ENCODE data around the gene PTPRA.

- no peak for TF ChIP-seq CTCF (IDR thresholded peaks at IDR 0.05)
- TF ChIP-seq POLR2A (IDR thresholded peaks at IDR 0.05), result no peak
These were observed 29.5 kb downstream of the PTPRA start for GRCh38 chr20:2902818-2903217.
